ENCODE measurements around the gene NXNL1. TPM values are rescaled to one million over a fixed set of nuclear protein-coding genes. Genes with fewer than 3 reads are reported as not detected.

Gene NXNL1
- total and polyA plus RNA-seq, 8 donors: 0.19 TPM; not detected in 7

GRCh38 chr19:17497149-17497798 lies 36.5 kb upstream of the NXNL1 start:
- ATAC-seq: peak in 1 of 4 donors; percentile 20

DNA sequence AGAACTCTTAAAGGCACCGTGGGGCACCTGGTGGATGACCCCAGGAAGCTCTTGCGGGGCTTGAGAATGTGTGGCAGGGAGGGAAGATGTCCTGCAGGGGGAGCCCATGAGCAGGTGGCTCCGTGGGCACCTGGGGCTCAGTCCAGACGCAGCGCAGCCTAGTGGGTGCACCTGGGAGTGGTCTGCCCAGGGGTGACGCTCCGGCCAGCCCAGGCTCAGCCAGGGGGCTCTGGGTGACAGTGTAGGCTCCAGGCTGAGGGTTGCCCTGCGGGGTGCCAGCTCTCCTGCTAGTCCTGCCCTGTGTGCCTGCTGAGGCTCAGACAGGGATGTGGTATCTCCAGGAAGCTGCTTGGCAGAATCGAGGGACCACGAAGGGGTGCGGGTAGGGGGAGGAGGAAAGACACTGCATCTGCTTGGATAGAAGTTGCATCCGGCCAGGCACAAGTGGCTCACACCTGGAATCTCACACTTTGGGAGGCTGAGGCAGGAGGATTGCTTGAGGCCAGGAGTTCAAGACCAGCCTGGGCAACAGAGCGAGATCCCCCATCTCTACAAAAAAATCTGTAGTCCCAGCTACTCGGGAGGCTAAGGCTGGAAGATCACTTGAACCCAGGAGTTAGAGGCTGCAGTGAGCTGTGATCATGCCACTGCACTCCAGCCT lies 35.7 kb upstream of the NXNL1 start:
- TF ChIP-seq CTCF (IDR thresholded peaks at IDR 0.05): peak; percentile 76 to 87 (median 82)
- 32 to 33% methylated on average over 14 of the region's 14 CpGs for WGBS, 2 donors
- FAIRE-seq (no peak), ATAC-seq (peak; percentile 81 to 92 (median 86)), DNase-seq (peak; percentile 40 to 86 (median 72))
- Histone ChIP-seq H3K4me3 (no peak overlapping the region), H3K4me1 (no peaks in the 10 kb centered on the region), H3K27me3 (no peaks in the 10 kb centered on the region), H3K36me3 (no peaks in the 10 kb centered on the region), H3K9me3 (no peaks in the 10 kb centered on the region), H3K27ac (no peak overlapping the region)
- intact Hi-C loops (cut with DNase I): no loop called here

More at GRCh38 chr19:17497149-17497798, 36.5 kb upstream of the NXNL1 start:
- TF ChIP-seq CTCF (IDR thresholded peaks at IDR 0.05): no peak
- Histone ChIP-seq H3K9me3 (no peaks in the 10 kb centered on the region), H3K4me3 (no peak overlapping the region), H3K4me1 (no peaks in the 10 kb centered on the region), H3K27ac (no peak overlapping the region), H3K27me3 (no peaks in the 10 kb centered on the region), H3K36me3 (no peaks in the 10 kb centered on the region)
- 74 to 75% methylated on average over 41 of the region's 41 CpGs for WGBS, 2 donors
- FAIRE-seq (no peak), DNase-seq (peak in 1 of 6 donors; percentile 68)
- intact Hi-C loops (cut with DNase I): no loop called here

- WGBS, 2 donors: 60 to 65% methylated on average over 9 of the region's 9 CpGs
- Histone ChIP-seq H3K4me1 (no peaks in the 10 kb centered on the region), H3K9me3 (no peaks in the 10 kb centered on the region), H3K36me3 (no peaks in the 10 kb centered on the region), H3K4me3 (no peak overlapping the region), H3K27me3 (no peaks in the 10 kb centered on the region), H3K27ac (no peak overlapping the region)
- no peak for FAIRE-seq
- DNase-seq: no peak
- intact Hi-C loops (cut with DNase I): no loop called here
- TF ChIP-seq CTCF (IDR thresholded peaks at IDR 0.05): no peak
- ATAC-seq: no peak
Measured at GRCh38 chr19:17495639-17496296, 35.0 kb upstream of the NXNL1 start.

GRCh38 chr19:17491287-17491686 lies 30.6 kb upstream of the NXNL1 start:
- H3K27ac ChIP-seq: no peak overlapping the region
- H3K9me3 ChIP-seq: no peaks in the 10 kb centered on the region
- peaks cover 0 to 10% (median 0%) of the 10 kb centered on the region in 3 donors for H3K4me1 ChIP-seq
- WGBS, 2 donors: 92% methylated on average over 5 of the region's 5 CpGs
- ATAC-seq: no peak
- H3K27me3 ChIP-seq: no peaks in the 10 kb centered on the region
- TF ChIP-seq CTCF (IDR thresholded peaks at IDR 0.05): no peak
- H3K36me3 ChIP-seq: no peaks in the 10 kb centered on the region
- DNase-seq: no peak
- no peak overlapping the region for H3K4me3 ChIP-seq
- intact Hi-C loops (cut with DNase I): no loop called here
- FAIRE-seq: no peak
